ENCODE measurements around the gene SMAD9.
A peak's percentile ranks its signal among the peaks of the same experiment; 100 is the strongest.

SMAD9 gene

GRCh38 chr13:36814465-36814864, 105.6 kb downstream of the SMAD9 start:
- DNase-seq: no peak

- no peak for DNase-seq
Observed at GRCh38 chr13:36813225-36813624, 106.8 kb downstream of the SMAD9 start.

DNA sequence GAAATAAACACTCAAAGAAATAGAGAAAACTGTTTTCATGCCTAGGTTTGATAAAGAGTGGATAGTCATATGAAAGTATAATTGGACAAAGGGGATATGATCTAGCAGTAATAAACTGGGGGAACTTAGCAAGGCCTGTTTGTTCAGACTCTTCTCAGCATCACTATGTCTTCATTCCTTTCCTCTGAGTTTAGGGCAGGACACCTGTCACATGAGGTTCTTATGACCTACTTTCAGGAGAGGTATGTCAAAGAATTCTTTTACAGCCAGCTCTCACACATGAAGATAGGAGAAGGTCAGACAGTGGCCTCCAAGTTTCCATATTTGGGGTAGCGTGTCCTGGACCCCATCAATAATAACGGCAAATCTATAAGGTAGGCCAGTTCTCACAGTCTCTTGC, 112.4 kb downstream of the SMAD9 start:
- DNase-seq: no peak

DNA sequence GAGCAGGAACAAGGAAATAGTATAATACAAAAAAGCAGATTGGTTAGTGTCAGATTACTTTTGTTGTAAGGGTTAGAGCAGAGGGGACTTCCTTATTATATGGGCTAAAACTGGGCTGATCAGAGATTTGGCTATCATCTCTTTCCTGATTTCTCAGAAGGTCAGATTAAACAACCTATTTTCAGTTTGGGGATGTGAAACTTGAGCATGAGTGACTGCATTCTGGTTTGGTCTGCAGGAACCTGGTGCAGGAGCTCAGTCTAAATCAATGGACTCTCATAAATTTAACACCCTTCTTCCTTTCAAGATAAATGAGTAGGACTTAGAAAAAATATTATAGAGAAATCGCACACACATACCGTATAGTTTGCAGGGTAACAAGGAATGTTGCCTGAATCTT, 113.9 kb downstream of the SMAD9 start:
- DNase-seq: peak; percentile 60

DNA sequence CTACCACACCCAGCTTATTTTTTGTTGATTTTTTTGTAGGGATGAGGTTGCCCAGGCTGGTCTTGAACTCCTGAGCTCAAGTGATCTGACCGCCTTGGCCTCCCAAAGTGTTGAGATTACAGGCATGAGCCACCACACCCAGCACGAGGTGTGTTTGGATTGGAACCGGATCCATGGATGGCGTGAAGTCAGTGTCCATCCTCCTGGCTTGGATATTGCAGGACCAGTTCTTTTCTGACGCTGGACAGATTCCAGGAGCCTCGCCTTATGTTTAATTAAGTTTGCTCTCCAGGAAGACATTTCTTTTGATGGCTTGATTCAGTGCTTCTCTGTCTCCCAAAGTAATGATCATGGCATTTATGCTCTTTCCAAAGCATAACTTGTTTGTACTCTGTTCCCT, 115.5 kb downstream of the SMAD9 start:
- no peak for DNase-seq

DNA sequence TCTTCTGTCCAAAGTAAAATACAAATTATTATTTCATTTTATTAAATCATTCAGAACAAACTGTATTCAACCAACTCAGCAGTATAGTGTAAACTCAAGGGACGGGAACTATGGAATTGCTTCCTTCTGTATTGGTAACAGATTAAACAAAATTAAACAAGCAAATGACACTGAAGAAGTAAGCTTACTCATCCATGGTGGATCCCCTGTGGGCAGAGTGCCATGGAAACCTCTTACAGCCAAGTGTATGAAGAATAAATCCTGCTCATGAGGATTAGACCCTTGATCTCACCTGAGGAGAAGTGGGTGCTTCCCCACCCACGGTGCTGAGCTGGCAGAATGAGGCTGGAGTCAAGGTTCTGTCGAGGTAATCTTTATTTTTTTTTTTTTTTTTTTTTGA, 119.0 kb downstream of the SMAD9 start:
- DNase-seq: no peak

DNA sequence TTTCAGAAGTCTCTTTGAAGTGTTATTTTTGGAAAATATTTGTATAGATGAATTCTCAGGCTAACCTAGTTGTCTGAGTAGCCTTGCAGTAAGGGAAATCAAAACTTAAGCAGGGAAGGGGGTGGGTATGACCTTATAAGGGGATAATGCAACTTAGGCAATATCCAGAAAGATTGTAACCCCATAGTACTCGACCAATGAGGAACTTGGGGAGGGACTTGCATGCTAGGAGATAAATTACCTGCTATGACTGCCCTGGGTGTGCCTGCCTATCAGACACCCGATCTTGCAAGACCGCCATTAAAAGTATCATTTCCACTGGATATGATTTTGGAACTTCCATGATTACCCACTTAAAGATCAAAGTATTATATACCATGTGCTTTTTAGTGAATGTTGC, 124.0 kb downstream of the SMAD9 start:
- no peak for DNase-seq

DNA sequence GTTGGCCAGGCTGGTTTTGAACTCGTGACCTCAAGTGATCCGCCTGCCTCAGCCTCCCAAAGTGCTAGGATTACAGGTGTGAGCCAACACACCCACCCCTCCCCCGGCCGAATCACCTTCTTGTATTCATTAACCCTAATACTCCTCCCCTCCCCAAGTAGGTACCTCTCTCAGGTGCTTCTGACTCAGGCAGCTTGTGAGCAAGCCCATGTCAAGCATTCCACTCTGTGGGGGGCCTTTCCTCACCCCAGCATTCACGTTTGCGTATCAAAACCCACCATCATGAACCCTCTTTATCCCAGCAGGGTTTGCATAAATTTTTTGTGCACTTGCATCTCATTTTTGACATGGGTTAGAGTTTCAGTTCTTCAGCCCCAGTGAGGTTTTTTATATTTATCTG, 124.6 kb downstream of the SMAD9 start:
- no peak for DNase-seq

All from DMS153 (cell line).